Endodermal cell (in vitro differentiated cells): Measurements from ENCODE around the gene HMGN5. TPM values are rescaled to one million over a fixed set of nuclear protein-coding genes. Genes with fewer than 3 reads are reported as not detected.

ENCODE experiments used
- DNase-seq: peaks from one replicate; pipeline ENCODE4 v3.0.0-alpha.2; 2017
- H3K27ac ChIP-seq: 2 replicates; pipeline ENCODE4 v1.5.1; 2013; ENCODE audit warnings: mild to moderate bottlenecking, low read depth, low read length, moderate library complexity
- H3K27me3 ChIP-seq: 2 replicates; pipeline ENCODE4 v1.6.1; 2013; ENCODE audit warnings: mild to moderate bottlenecking, low read length, moderate library complexity; ENCODE audit not compliant: insufficient read depth, control insufficient read depth, poor library complexity, severe bottlenecking
- H3K36me3 ChIP-seq: 2 replicates; pipeline ENCODE4 v1.7.0; 2013; ENCODE audit warnings: mild to moderate bottlenecking, low read length, moderate library complexity; ENCODE audit not compliant: control insufficient read depth, insufficient read depth
- H3K4me1 ChIP-seq: one replicate; pipeline ENCODE4 v1.7.0; 2013; ENCODE audit warnings: low read length; ENCODE audit not compliant: control insufficient read depth, insufficient read depth
- H3K4me3 ChIP-seq: 2 replicates; pipeline ENCODE4 v1.5.1; 2013; ENCODE audit warnings: mild to moderate bottlenecking, low read length, moderate library complexity
- H3K9ac ChIP-seq: 2 replicates; pipeline ENCODE4 v1.6.1; 2013; ENCODE audit warnings: mild to moderate bottlenecking, low read length, moderate library complexity; ENCODE audit not compliant: poor library complexity, severe bottlenecking; ENCODE audit errors: extremely low read depth
- H3K9me3 ChIP-seq: 2 replicates; pipeline ENCODE4 v1.6.1; 2013; ENCODE audit warnings: mild to moderate bottlenecking, low read length, moderate library complexity; ENCODE audit not compliant: control insufficient read depth
- H3K27ac Mint-ChIP-seq: 2 replicates; pipeline ENCODE4 v1.8.0; 2020; ENCODE audit warnings: mixed read lengths
- H3K27me3 Mint-ChIP-seq: 2 replicates; pipeline ENCODE4 v1.8.0; 2021; ENCODE audit warnings: mild to moderate bottlenecking, mixed read lengths; ENCODE audit not compliant: insufficient read depth
- H3K36me3 Mint-ChIP-seq: 2 replicates; pipeline ENCODE4 v1.8.0; 2020; ENCODE audit warnings: low read depth, mixed read lengths
- H3K4me1 Mint-ChIP-seq: 2 replicates; pipeline ENCODE4 v1.8.0; 2020; ENCODE audit warnings: mixed read lengths
- H3K4me3 Mint-ChIP-seq: 2 replicates; pipeline ENCODE4 v1.8.0; 2020; ENCODE audit warnings: mild to moderate bottlenecking, moderate library complexity, mixed read lengths
- H3K9me3 Mint-ChIP-seq: 2 replicates; pipeline ENCODE4 v1.8.0; 2020; ENCODE audit warnings: mild to moderate bottlenecking, mixed read lengths
- CTCF ChIP-seq: fragments of 200-600 bp; sonication (generic); conservative IDR thresholded peaks from 2 replicates; pipeline ENCODE4 v1.5.0; 2021; ENCODE audit warnings: antibody characterized with exemption, mild to moderate bottlenecking
- WGBS, 2 experiments: methylation state at CpG; one replicate each; pipeline versions ENCODE4 v1.1.5 to v1.1.7; 2013; ENCODE audit warnings: missing lambda C conversion rate in 2 of 2, mixed read lengths in 1 of 2; ENCODE audit not compliant: insufficient coverage in 1 of 2, insufficient read length in 1 of 2; 5-methylcytosine and 5-hydroxymethylcytosine counted together
- total RNA-seq, 2 donors: library from RNA; stranded (reverse); fragmentation: NEBNext Ultra II Directional in 1 of 2; extraction: Animal tissue kit (Norgen Biotek cat#: 25700) in 1 of 2; gene quantifications; 2 replicates in 1 of 2; 3 replicates in 1 of 2; pipeline ENCODE4 v1.2.1, GENCODE V29; 2021

The HMGN5 gene
- total RNA-seq, 2 donors from 2014 or later = 4.1 to 12.9 TPM

- Mint-ChIP-seq H3K9me3 (peaks cover 18% of the 10 kb centered on the region), H3K36me3 (no peaks in the 10 kb centered on the region), H3K27ac (peak overlapping the region; percentile 76), H3K4me3 (peak overlapping the region; percentile 74), H3K4me1 (no peaks in the 10 kb centered on the region), H3K27me3 (peaks cover 25% of the 10 kb centered on the region)
- no peaks in the 10 kb centered on the region for H3K4me1 ChIP-seq
- peak overlapping the region; percentile 90 for H3K27ac ChIP-seq
- H3K4me3 ChIP-seq = peak overlapping the region; percentile 94
- peak; percentile 69 for TF ChIP-seq CTCF
- peaks cover 21% of the 10 kb centered on the region for H3K27me3 ChIP-seq
- peak; percentile 74 for DNase-seq
- WGBS, 2 experiments = 0% methylated on average over 9 of the region's 12 CpGs; no CpG with 5 or more reads in 1 of the 2 experiments
- H3K9me3 ChIP-seq = no peaks in the 10 kb centered on the region
- peak overlapping the region; percentile 79 for H3K9ac ChIP-seq
- H3K36me3 ChIP-seq = no peaks in the 10 kb centered on the region
Measured at GRCh38 chrX:81120936-81121371, 80.8 kb downstream of the HMGN5 start.

- H3K9me3 ChIP-seq = no peaks in the 10 kb centered on the region
- H3K36me3 Mint-ChIP-seq = no peaks in the 10 kb centered on the region
- DNase-seq = no peak
- H3K36me3 ChIP-seq = no peaks in the 10 kb centered on the region
- no peaks in the 10 kb centered on the region for H3K4me1 ChIP-seq
- H3K9me3 Mint-ChIP-seq = peaks cover 16% of the 10 kb centered on the region
- peaks cover 21% of the 10 kb centered on the region for H3K27me3 ChIP-seq
- peak overlapping the region; percentile 94 for H3K4me3 ChIP-seq
- peak overlapping the region; percentile 25 for H3K9ac ChIP-seq
- 3% methylated on average over 13 of the region's 17 CpGs; no CpG with 5 or more reads in 1 of the 2 experiments for WGBS, 2 experiments
- peak overlapping the region; percentile 7 for H3K27ac ChIP-seq
- no peak for TF ChIP-seq CTCF
- H3K27ac Mint-ChIP-seq = no peak overlapping the region
- H3K4me3 Mint-ChIP-seq = peak overlapping the region; percentile 74
- H3K4me1 Mint-ChIP-seq = no peaks in the 10 kb centered on the region
- peaks cover 25% of the 10 kb centered on the region for H3K27me3 Mint-ChIP-seq
Measured at GRCh38 chrX:81120258-81120935, 81.3 kb downstream of the HMGN5 start.

- H3K27me3 Mint-ChIP-seq = no peaks in the 10 kb centered on the region
- Histone ChIP-seq H3K4me1 (no peaks in the 10 kb centered on the region), H3K27ac (no peak overlapping the region), H3K9ac (no peak overlapping the region), H3K9me3 (no peaks in the 10 kb centered on the region), H3K36me3 (no peaks in the 10 kb centered on the region), H3K4me3 (no peak overlapping the region), H3K27me3 (no peaks in the 10 kb centered on the region)
- 91 to 100% methylated on average over 2 of the region's 2 CpGs for WGBS, 2 experiments
- TF ChIP-seq CTCF = no peak
- peaks cover 16% of the 10 kb centered on the region for H3K9me3 Mint-ChIP-seq
- H3K4me3 Mint-ChIP-seq = no peak overlapping the region
- no peak for DNase-seq
- no peaks in the 10 kb centered on the region for H3K36me3 Mint-ChIP-seq
- H3K27ac Mint-ChIP-seq = no peak overlapping the region
- no peaks in the 10 kb centered on the region for H3K4me1 Mint-ChIP-seq
Measured at GRCh38 chrX:81114757-81115156, 87.0 kb downstream of the HMGN5 start.
